ENCODE measurements around the gene FARP1.

DNA sequence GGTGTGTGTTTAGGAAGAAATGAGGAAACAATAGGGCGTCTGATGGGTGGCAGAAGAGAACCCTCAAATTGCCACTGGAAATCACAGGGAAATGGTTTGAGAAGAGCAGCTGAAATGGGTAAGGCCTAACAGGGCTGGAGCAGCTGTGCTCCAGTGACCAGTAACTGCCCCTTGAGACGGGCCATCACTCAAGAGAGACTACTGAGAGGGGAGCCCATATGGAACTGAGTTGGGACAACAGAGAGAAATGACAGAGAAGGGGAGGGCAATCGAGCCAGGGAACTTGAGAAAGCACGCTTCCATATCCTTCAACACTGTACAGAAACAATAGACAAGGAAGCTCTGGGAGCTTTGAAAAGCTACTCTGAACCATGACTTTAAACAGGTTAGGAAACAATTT, 209.3 kb downstream of the FARP1 start:
- TF ChIP-seq, protein P1, sequence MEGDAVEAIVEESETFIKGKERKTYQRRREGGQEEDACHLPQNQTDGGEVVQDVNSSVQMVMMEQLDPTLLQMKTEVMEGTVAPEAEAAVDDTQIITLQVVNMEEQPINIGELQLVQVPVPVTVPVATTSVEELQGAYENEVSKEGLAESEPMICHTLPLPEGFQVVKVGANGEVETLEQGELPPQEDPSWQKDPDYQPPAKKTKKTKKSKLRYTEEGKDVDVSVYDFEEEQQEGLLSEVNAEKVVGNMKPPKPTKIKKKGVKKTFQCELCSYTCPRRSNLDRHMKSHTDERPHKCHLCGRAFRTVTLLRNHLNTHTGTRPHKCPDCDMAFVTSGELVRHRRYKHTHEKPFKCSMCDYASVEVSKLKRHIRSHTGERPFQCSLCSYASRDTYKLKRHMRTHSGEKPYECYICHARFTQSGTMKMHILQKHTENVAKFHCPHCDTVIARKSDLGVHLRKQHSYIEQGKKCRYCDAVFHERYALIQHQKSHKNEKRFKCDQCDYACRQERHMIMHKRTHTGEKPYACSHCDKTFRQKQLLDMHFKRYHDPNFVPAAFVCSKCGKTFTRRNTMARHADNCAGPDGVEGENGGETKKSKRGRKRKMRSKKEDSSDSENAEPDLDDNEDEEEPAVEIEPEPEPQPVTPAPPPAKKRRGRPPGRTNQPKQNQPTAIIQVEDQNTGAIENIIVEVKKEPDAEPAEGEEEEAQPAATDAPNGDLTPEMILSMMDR (IDR thresholded peaks at IDR 0.05), result no peak
- TF ChIP-seq EHMT2 (IDR thresholded peaks at IDR 0.05; ENCODE audit: low read depth), result no peak
- TF ChIP-seq, protein P2, sequence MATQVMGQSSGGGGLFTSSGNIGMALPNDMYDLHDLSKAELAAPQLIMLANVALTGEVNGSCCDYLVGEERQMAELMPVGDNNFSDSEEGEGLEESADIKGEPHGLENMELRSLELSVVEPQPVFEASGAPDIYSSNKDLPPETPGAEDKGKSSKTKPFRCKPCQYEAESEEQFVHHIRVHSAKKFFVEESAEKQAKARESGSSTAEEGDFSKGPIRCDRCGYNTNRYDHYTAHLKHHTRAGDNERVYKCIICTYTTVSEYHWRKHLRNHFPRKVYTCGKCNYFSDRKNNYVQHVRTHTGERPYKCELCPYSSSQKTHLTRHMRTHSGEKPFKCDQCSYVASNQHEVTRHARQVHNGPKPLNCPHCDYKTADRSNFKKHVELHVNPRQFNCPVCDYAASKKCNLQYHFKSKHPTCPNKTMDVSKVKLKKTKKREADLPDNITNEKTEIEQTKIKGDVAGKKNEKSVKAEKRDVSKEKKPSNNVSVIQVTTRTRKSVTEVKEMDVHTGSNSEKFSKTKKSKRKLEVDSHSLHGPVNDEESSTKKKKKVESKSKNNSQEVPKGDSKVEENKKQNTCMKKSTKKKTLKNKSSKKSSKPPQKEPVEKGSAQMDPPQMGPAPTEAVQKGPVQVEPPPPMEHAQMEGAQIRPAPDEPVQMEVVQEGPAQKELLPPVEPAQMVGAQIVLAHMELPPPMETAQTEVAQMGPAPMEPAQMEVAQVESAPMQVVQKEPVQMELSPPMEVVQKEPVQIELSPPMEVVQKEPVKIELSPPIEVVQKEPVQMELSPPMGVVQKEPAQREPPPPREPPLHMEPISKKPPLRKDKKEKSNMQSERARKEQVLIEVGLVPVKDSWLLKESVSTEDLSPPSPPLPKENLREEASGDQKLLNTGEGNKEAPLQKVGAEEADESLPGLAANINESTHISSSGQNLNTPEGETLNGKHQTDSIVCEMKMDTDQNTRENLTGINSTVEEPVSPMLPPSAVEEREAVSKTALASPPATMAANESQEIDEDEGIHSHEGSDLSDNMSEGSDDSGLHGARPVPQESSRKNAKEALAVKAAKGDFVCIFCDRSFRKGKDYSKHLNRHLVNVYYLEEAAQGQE (IDR thresholded peaks at IDR 0.05), result no peak
- no peak for TF ChIP-seq ZNF302 (CRISPR knock-in tag; IDR thresholded peaks at IDR 0.05)
- no peak for TF ChIP-seq POLR2A (IDR thresholded peaks at IDR 0.05; ENCODE audit: low read length)
- no peak for TF ChIP-seq EP300 (IDR thresholded peaks at IDR 0.05)
- TF ChIP-seq RNF2 (IDR thresholded peaks at IDR 0.05; ENCODE audit: borderline replicate concordance, low read depth), result no peak
- no peak for TF ChIP-seq SMC3 (IDR thresholded peaks at IDR 0.05)
- TF ChIP-seq RAD21 (conservative IDR thresholded peaks at IDR 0.05 in 1 of 2, IDR thresholded peaks at IDR 0.05 in 1 of 2), result no peak
- TF ChIP-seq MAZ (IDR thresholded peaks at IDR 0.05; ENCODE audit: borderline replicate concordance, low read depth, low read length), result no peak
- TF ChIP-seq, protein P3, sequence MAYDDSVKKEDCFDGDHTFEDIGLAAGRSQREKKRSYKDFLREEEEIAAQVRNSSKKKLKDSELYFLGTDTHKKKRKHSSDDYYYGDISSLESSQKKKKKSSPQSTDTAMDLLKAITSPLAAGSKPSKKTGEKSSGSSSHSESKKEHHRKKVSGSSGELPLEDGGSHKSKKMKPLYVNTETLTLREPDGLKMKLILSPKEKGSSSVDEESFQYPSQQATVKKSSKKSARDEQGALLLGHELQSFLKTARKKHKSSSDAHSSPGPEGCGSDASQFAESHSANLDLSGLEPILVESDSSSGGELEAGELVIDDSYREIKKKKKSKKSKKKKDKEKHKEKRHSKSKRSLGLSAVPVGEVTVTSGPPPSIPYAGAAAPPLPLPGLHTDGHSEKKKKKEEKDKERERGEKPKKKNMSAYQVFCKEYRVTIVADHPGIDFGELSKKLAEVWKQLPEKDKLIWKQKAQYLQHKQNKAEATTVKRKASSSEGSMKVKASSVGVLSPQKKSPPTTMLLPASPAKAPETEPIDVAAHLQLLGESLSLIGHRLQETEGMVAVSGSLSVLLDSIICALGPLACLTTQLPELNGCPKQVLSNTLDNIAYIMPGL (CRISPR knock-in tag; IDR thresholded peaks at IDR 0.05; ENCODE audit: borderline replicate concordance), result no peak
- no peak for TF ChIP-seq KDM5A (IDR thresholded peaks at IDR 0.05)
- TF ChIP-seq HOXB13 (CRISPR knock-in tag; IDR thresholded peaks at IDR 0.05; ENCODE audit: low read depth), result no peak

Data from A549 (cell line).